Activated CD8-positive, alpha-beta memory T cell treated with anti-CD3 and anti-CD28 coated beads, Interleukin-2, amount 10 ng/mL, durations not matched to agents 7 days and 5 days (primary cell): ENCODE results near the gene SOX12. TPM values are rescaled to one million over a fixed set of nuclear protein-coding genes. Genes with fewer than 3 reads are reported as not detected.
"Not testable (repeated sequence)": the region's sequence is repeated elsewhere in the genome, so short reads cannot be mapped to it uniquely, and the experiment has no call there.

Source experiments
- ATAC-seq: fragments of 150-1000 bp; cut with Tn5 transposase; one replicate; pipeline ENCODE4 v1.10.0; 2021; ENCODE audit warnings: moderate library complexity
- CTCF ChIA-PET: fragments of 350-600 bp; sonication (Branson Sonifier 250); formaldehyde crosslinking; loops from one replicate; lab custom pipeline; 2021; ENCODE audit warnings: antibody characterized with exemption; lab: Charles Lee
- DNase-seq: peaks from one replicate; pipeline ENCODE4 v3.0.0-alpha.2; 2020
- H3K27ac Mint-ChIP-seq: one replicate; pipeline ENCODE4 v1.8.0; 2021; ENCODE audit warnings: mild to moderate bottlenecking, mixed read lengths
- H3K27me3 Mint-ChIP-seq: one replicate; pipeline ENCODE4 v1.8.0; 2021; ENCODE audit warnings: mixed read lengths
- H3K36me3 Mint-ChIP-seq: one replicate; pipeline ENCODE4 v1.8.0; 2021; ENCODE audit warnings: mild to moderate bottlenecking, mixed read lengths
- H3K4me1 Mint-ChIP-seq: one replicate; pipeline ENCODE4 v1.8.0; 2021; ENCODE audit warnings: mixed read lengths
- H3K4me3 Mint-ChIP-seq: one replicate; pipeline ENCODE4 v1.8.0; 2021; ENCODE audit warnings: mild to moderate bottlenecking, moderate library complexity, mixed read lengths
- H3K9me3 Mint-ChIP-seq: one replicate; pipeline ENCODE4 v1.8.0; 2022; ENCODE audit warnings: low read depth, mixed read lengths
- total RNA-seq, 2 experiments: library from RNA; stranded (reverse); gene quantifications; one replicate each; pipeline ENCODE4 v1.2.3, GENCODE V29; 2021

SOX12 gene
- total RNA-seq, 2 experiments from 2014 or later: 5.7 to 6.3 TPM

DNA sequence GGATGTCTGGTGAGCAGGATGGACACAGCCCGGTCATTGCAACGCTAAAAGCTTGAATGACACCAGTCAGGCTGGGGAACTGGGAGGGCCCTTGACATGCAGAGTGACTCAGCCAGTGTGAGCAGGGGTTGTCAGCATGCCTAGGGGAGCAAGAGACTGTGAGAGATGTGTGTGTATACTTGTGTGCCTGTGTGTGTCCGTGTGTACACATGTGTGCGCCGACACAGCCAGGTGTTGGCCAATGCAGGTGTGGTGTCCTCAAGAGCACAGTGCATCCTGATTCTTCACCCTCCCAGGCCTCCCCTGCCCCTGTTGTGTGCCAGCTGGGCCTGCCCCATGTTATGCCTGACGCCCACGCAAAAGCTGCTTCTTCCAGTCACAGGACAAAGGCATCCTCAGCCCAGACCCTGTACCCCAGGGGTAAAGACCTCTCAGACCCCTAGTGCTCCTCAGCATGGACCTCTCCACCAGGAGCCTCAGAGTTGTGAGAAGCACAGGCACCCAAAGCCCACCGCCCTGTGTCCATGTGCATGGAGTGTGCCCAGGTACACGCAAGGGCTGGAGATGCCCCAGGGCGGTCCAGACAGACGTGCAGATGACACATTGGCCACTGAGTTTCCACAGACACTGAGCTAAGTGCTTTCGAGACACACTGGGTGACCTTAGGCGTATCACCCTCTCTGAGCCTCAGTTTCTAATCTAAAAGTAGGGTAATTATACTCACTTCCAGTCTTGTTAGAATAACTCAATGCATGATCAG lies 38.1 kb downstream of the SOX12 start:
- CTCF ChIA-PET: interaction anchor here (0.6 to 4.2 kb wide), 8 partner anchors 9 to 282 kb away, joined by 3 to 24 read pairs (median 5); partner anchors contain the start of gene TRIB3
- no peak for ATAC-seq
- no peak overlapping the region for H3K27ac Mint-ChIP-seq
- H3K4me3 Mint-ChIP-seq: no peak overlapping the region
- H3K27me3 Mint-ChIP-seq: peaks cover 9% of the 10 kb centered on the region
- peaks cover 38% of the 10 kb centered on the region for H3K4me1 Mint-ChIP-seq
- H3K9me3 Mint-ChIP-seq: no peaks in the 10 kb centered on the region
- H3K36me3 Mint-ChIP-seq: no peaks in the 10 kb centered on the region
- no peak for DNase-seq

DNA sequence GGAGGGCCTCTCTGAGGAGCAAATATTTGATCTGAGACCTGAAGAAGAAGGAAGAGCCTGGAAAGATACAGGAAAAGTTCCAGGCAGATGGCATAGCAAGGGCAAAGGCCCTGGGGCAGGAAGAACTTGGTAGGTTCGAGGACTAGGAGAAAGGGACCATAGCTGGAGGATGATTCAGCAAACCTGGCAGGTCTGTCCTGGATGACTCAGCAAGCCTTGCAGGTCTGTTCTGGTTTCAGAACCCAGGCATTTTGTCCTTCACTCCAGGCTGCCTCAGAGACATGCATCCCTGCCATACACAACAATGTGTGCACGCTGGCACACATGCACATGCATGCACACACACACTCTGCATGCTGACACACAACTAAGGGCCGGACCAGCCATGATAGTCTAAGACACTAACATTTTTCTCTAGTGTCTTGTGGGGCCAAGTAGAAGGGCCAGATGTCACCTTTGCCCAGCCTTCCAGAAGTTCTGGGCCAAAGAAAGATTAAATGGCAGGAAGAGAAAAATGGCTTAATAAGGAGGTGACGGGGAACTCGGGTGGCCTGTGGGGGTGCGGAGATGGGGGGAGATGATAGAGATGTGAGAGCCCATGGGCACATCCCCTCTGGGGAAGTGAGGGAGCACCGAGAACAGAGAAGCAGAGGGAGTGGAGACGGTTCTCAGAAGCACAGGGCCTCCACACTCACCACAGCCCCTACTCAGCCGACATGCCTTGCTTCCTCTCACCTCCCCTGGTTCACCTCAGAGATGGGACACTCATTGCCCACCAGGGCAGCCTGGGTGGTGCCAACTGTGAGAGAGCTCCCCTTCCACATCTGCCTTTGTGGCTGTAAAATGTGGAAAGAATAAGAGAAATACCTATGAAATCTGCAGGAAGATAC lies 39.8 kb downstream of the SOX12 start:
- Mint-ChIP-seq H3K4me1 (peaks cover 41% of the 10 kb centered on the region), H3K9me3 (no peaks in the 10 kb centered on the region), H3K36me3 (no peaks in the 10 kb centered on the region), H3K27ac (peak overlapping the region; percentile 74), H3K27me3 (no peaks in the 10 kb centered on the region), H3K4me3 (no peak overlapping the region)
- ATAC-seq (peak; percentile 49), DNase-seq (peak; percentile 46)
- CTCF ChIA-PET: interaction anchor here (1.1 to 4.2 kb wide), 4 partner anchors 10 to 113 kb away, joined by 3 to 24 read pairs (median 8); partner anchors contain the start of gene TRIB3

DNA sequence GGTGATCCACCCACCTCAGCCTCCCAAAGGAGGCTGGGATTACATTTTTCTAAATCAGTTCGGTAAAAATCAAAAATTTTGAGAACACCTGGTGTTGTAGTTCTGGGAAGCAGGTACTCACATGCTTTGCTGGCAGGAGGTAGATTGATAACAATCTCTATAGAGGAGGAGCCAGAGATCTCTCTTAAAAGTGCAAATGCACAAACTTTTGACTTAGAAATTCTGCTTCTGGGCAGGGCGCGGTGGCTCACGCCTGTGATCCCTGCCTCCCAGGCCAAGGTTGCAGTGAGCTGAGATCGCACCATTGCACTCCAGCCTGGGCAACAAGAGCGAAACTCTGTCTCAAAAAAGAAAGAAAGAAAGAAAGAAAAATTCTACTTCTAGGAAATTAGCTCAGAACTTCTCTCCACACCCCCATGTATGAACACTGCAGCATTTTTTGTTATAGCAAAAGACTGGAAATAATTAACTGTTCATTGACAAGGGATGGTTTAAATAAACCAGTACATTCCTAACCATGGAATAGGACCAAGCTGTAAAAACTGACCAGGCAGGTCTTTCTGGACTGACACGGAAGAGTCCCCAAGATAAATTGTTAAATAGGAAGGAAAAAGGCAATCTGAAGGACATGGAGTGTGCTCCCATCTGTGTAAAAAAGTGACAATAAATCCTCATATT lies 40.8 kb downstream of the SOX12 start:
- CTCF ChIA-PET: interaction anchor here (1.1 to 4.2 kb wide), 5 partner anchors 11 to 112 kb away, joined by 3 to 24 read pairs (median 5); partner anchors contain the start of gene TRIB3
- Mint-ChIP-seq H3K4me1 (peaks cover 41% of the 10 kb centered on the region), H3K27ac (no peak overlapping the region), H3K9me3 (no peaks in the 10 kb centered on the region), H3K4me3 (no peak overlapping the region), H3K36me3 (no peaks in the 10 kb centered on the region), H3K27me3 (no peaks in the 10 kb centered on the region)
- ATAC-seq (no peak), DNase-seq (no peak)

- Mint-ChIP-seq H3K36me3 (no peaks in the 10 kb centered on the region), H3K27me3 (no peaks in the 10 kb centered on the region), H3K27ac (no peak overlapping the region), H3K4me3 (no peak overlapping the region), H3K4me1 (peaks cover 45% of the 10 kb centered on the region), H3K9me3 (no peaks in the 10 kb centered on the region)
- CTCF ChIA-PET: interaction anchor here (1.1 to 4.2 kb wide), 5 partner anchors 10 to 111 kb away, joined by 3 to 24 read pairs (median 5); partner anchors contain the start of gene TRIB3
- no peak for ATAC-seq
- no peak for DNase-seq
Measured at GRCh38 chr20:366719-367485, 41.5 kb downstream of the SOX12 start.

- Mint-ChIP-seq H3K4me3 (no peak overlapping the region), H3K36me3 (no peaks in the 10 kb centered on the region), H3K9me3 (no peaks in the 10 kb centered on the region), H3K27ac (no peak overlapping the region), H3K27me3 (no peaks in the 10 kb centered on the region), H3K4me1 (peaks cover 47% of the 10 kb centered on the region)
- CTCF ChIA-PET: interaction anchor here (1.4 to 4.2 kb wide), 4 partner anchors 9 to 37 kb away, joined by 3 to 24 read pairs (median 8); partner anchors contain the start of gene TRIB3
- no peak for DNase-seq
- ATAC-seq: no peak
Measured at GRCh38 chr20:367486-367887, 42.1 kb downstream of the SOX12 start.

- H3K4me3 Mint-ChIP-seq: no peak overlapping the region
- no peak overlapping the region for H3K27ac Mint-ChIP-seq
- CTCF ChIA-PET: interaction anchor here (1.5 kb wide), 1 partner anchor 39 kb away, joined by 3 read pairs; no protein-coding TSS in a partner anchor
- no peaks in the 10 kb centered on the region for H3K36me3 Mint-ChIP-seq
- peaks cover 49% of the 10 kb centered on the region for H3K4me1 Mint-ChIP-seq
- no peaks in the 10 kb centered on the region for H3K27me3 Mint-ChIP-seq
- no peak for ATAC-seq
- DNase-seq: no peak
- H3K9me3 Mint-ChIP-seq: no peaks in the 10 kb centered on the region
Measured at GRCh38 chr20:368915-369314, 43.6 kb downstream of the SOX12 start.

DNA sequence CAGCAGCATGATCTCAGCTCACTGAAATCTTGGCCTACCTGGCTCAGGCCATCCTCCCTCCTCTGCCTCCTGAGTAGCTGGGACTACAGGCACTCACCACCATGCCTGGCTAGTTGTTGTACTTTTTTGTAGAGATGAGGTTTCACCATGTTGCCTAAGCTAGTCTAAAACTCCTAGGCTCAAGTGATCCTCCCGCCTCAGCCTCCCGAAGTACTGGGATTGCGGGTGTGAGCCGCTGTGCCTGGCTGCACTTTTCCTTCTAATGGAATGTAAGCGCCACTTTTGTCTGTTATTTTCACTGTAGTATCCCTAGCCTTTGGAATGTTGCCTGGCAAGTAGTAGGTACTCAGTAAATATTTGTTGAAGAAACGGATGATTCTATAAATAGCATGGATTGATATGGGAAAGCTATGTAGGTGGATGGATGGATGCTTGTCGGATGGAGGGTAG lies 44.8 kb downstream of the SOX12 start:
- DNase-seq: no peak

DNA sequence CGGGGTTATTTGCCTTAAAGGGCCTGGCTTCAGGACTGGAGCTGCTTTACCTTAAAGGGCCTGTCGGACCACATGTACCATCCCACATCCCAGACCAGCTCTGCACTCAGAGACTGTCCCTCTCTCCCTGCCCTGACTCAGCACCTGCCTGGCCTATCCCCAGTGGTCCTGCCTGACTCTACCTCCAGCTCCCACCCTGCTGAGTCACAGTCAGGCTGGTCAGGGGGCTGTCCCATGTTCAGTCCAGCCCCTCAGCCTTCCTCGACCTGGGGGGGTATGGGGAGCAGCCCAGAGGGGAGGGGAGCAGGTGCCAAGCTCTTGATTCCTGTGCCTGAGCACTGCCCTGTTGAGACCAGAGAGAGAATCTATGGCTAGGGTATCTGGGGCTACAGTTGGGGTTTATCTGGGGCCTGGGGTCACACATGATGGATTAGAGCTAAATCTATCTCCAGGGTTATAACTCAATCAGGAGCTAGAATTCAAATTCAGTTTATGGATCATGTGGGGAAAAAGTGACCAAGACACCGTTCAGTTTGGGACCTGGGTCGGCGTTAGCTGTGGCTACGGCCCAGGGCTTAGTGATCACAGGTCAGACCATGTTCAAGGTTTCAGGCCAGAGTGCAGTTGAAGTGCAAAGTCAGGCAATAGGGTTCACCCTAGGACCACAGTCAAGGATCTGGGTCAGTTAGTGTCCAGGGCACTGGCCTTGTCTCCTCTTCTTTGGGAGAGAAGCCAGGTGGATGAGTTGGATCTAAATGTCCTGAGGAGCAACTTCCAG lies 45.8 kb downstream of the SOX12 start:
- DNase-seq (no peak), ATAC-seq (no peak)
- Mint-ChIP-seq H3K9me3 (no peaks in the 10 kb centered on the region), H3K36me3 (no peaks in the 10 kb centered on the region), H3K27me3 (no peaks in the 10 kb centered on the region), H3K27ac (no peak overlapping the region), H3K4me3 (no peak overlapping the region), H3K4me1 (peaks cover 31% of the 10 kb centered on the region)
- CTCF ChIA-PET: interaction anchor here (1.0 to 1.7 kb wide), 4 partner anchors 9 to 117 kb away, joined by 3 to 7 read pairs (median 4); partner anchors contain the start of gene TRIB3

More for the DNA sequence above, 44.8 kb downstream of the SOX12 start:
- Mint-ChIP-seq H3K36me3 (no peaks in the 10 kb centered on the region), H3K4me3 (no peak overlapping the region), H3K9me3 (no peaks in the 10 kb centered on the region), H3K27me3 (no peaks in the 10 kb centered on the region), H3K4me1 (peaks cover 39% of the 10 kb centered on the region), H3K27ac (no peak overlapping the region)
- CTCF ChIA-PET: interaction anchor here (0.6 to 1.0 kb wide), 3 partner anchors 9 to 108 kb away, joined by 3 to 4 read pairs (median 3); partner anchors contain the start of gene TRIB3
- no peak for ATAC-seq

- Mint-ChIP-seq H3K4me1 (peaks cover 27% of the 10 kb centered on the region), H3K9me3 (no peaks in the 10 kb centered on the region), H3K27ac (peak overlapping the region; percentile 25), H3K27me3 (no peaks in the 10 kb centered on the region), H3K4me3 (no peak overlapping the region), H3K36me3 (no peaks in the 10 kb centered on the region)
- no peak for ATAC-seq
- DNase-seq: no peak
- CTCF ChIA-PET: interaction anchor here (1.1 to 2.6 kb wide), 5 partner anchors 9 to 116 kb away, joined by 3 to 11 read pairs (median 4); partner anchors contain the start of gene TRIB3
Measured at GRCh38 chr20:371755-372542, 46.6 kb downstream of the SOX12 start.

DNA sequence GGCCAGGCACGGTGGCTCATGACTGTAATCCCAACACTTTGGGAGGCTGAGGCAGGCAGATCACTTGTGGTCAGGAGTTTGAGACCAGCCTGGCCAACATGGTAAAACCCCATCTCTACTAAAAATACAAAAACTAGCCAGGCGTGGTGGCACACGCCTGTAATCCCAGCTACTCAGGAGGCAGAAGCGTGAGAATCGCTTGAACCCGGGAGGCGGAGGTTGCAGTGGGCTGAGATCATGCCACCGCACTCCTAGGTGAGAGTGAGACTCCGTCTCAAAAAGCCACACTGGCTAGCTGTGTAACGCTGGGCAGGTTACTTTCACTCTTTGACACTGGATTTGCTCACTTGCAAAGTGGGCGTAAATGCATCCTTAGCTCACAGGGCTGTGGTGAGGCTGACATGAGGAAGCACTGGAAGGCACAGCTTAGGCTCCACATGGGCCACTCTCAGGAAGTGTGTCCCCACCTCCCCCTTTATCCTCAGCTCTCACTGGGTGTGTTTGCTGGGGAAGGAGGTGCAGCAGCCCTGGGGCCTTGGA lies 47.3 kb downstream of the SOX12 start:
- CTCF ChIA-PET: interaction anchor here (1.1 to 2.6 kb wide), 6 partner anchors 8 to 115 kb away, joined by 3 to 11 read pairs (median 4); partner anchors contain the start of gene TRIB3
- not testable (repeated sequence) for DNase-seq, H3K36me3 Mint-ChIP-seq, H3K9me3 Mint-ChIP-seq, H3K27me3 Mint-ChIP-seq, H3K4me3 Mint-ChIP-seq, H3K27ac Mint-ChIP-seq
- ATAC-seq: peak; percentile 36
- peaks cover 23% of the 10 kb centered on the region for H3K4me1 Mint-ChIP-seq
